Measurements from ENCODE around the gene POLE3.

DNA sequence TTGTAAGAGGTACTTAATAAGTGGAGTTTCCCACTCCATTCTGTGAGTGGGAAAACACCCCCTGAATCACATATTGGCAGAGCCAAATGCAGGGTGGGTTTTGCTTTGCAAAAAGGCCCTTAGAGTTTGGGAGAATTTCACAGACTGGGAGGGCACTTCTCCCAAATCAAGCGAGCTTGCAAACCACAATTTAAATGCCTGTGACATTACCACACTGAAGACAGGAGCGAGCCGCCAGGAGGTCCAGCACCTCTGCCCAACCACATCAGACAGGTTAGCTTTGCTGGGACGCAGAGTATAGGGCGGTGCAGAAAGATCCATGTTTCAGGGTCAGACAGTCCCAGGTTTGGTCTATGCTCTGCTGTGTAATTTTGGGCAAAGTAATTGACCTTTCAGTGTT lies 11.7 kb downstream of the POLE3 start:
- TF ChIP-seq, protein P1, sequence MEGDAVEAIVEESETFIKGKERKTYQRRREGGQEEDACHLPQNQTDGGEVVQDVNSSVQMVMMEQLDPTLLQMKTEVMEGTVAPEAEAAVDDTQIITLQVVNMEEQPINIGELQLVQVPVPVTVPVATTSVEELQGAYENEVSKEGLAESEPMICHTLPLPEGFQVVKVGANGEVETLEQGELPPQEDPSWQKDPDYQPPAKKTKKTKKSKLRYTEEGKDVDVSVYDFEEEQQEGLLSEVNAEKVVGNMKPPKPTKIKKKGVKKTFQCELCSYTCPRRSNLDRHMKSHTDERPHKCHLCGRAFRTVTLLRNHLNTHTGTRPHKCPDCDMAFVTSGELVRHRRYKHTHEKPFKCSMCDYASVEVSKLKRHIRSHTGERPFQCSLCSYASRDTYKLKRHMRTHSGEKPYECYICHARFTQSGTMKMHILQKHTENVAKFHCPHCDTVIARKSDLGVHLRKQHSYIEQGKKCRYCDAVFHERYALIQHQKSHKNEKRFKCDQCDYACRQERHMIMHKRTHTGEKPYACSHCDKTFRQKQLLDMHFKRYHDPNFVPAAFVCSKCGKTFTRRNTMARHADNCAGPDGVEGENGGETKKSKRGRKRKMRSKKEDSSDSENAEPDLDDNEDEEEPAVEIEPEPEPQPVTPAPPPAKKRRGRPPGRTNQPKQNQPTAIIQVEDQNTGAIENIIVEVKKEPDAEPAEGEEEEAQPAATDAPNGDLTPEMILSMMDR (IDR thresholded peaks at IDR 0.05; ENCODE audit: poor library complexity): no peak
- no peak for TF ChIP-seq EZH2 (IDR thresholded peaks at IDR 0.05; ENCODE audit: borderline replicate concordance)
